Neural cell (in vitro differentiated cells): ENCODE data around the gene SAV1. TPM values are rescaled to one million over a fixed set of nuclear protein-coding genes. Genes with fewer than 3 reads are reported as not detected.

ENCODE experiments used
- H2AFZ ChIP-seq: fragments of 200-600, 300-800 bp; sonication (generic), shearing (Covaris generic); 2 replicates; pipeline ENCODE4 v1.6.0; 2014; ENCODE audit warnings: low read depth, mild to moderate bottlenecking, antibody characterized with exemption, low read length, moderate library complexity
- H3F3A ChIP-seq: fragments of 200-600 bp; shearing (Covaris generic); 2 replicates; pipeline ENCODE4 v1.6.1; 2016; ENCODE audit warnings: mild to moderate bottlenecking, moderate library complexity, mixed read lengths, antibody characterized with exemption, low read length; ENCODE audit not compliant: insufficient read depth, poor library complexity, severe bottlenecking
- H3K27ac ChIP-seq: fragments of 200-600, 300-800 bp; sonication (generic), shearing (Covaris generic); 2 replicates; pipeline ENCODE4 v1.5.1; 2014; ENCODE audit warnings: mild to moderate bottlenecking, low read length, moderate library complexity
- H3K27me3 ChIP-seq: fragments of 300-800, 200-600 bp; sonication (generic), shearing (Covaris generic); 2 replicates; pipeline ENCODE4 v1.6.0; 2014; ENCODE audit warnings: mild to moderate bottlenecking, low read depth, low read length, moderate library complexity; ENCODE audit not compliant: insufficient read depth
- H3K36me3 ChIP-seq: fragments of 300-800, 200-600 bp; sonication (generic), shearing (Covaris generic); 2 replicates; pipeline ENCODE4 v1.5.1; 2014; ENCODE audit warnings: mild to moderate bottlenecking, antibody characterized with exemption, low read length, moderate library complexity; ENCODE audit not compliant: insufficient read depth
- H3K4me2 ChIP-seq: fragments of 300-800, 200-600 bp; sonication (generic), shearing (Covaris generic); 2 replicates; pipeline ENCODE4 v1.6.0; 2014; ENCODE audit warnings: mild to moderate bottlenecking, low read length
- H3K4me3 ChIP-seq: fragments of 300-800, 200-600 bp; sonication (generic), shearing (Covaris generic); 2 replicates; pipeline ENCODE4 v1.5.1; 2014; ENCODE audit warnings: mild to moderate bottlenecking, low read length, moderate library complexity
- H3K79me2 ChIP-seq: fragments of 200-600 bp; shearing (Covaris generic); replicated peaks from 2 replicates; pipeline ENCODE4 v1.6.0; 2014; ENCODE audit warnings: mild to moderate bottlenecking, low read length, moderate library complexity; ENCODE audit not compliant: insufficient read depth
- H3K9ac ChIP-seq: fragments of 300-800, 200-600 bp; sonication (generic), shearing (Covaris generic); 2 replicates; pipeline ENCODE4 v1.6.1; 2016; ENCODE audit warnings: mild to moderate bottlenecking, low read length, mixed read lengths
- H3K9me2 ChIP-seq: fragments of 200-600 bp; shearing (Covaris generic); 2 replicates; pipeline ENCODE4 v1.6.1; 2016; ENCODE audit warnings: mild to moderate bottlenecking, low read length, mixed read lengths; ENCODE audit not compliant: insufficient read depth
- H3K9me3 ChIP-seq: fragments of 200-600, 300-800 bp; sonication (generic), shearing (Covaris generic); 2 replicates; pipeline ENCODE4 v1.6.1; 2016; ENCODE audit warnings: mild to moderate bottlenecking, mixed run types, low read length, moderate library complexity, mixed read lengths
- H4K20me1 ChIP-seq: fragments of 200-600 bp; shearing (Covaris generic); 2 replicates; pipeline ENCODE4 v1.6.1; 2016; ENCODE audit warnings: mild to moderate bottlenecking, mixed run types; ENCODE audit not compliant: insufficient read depth
- CTCF ChIP-seq: fragments of 450-650 bp; IDR thresholded peaks from 2 replicates; pipeline ENCODE4 v1.5.1; 2014; ENCODE audit warnings: antibody characterized with exemption, mild to moderate bottlenecking, moderate library complexity; ENCODE audit not compliant: poor library complexity, severe bottlenecking
- EP300 ChIP-seq: fragments of 450-650 bp; conservative IDR thresholded peaks from 2 replicates; pipeline ENCODE4 v1.6.1; 2014; ENCODE audit warnings: antibody characterized with exemption, mild to moderate bottlenecking, moderate library complexity; ENCODE audit not compliant: poor library complexity, severe bottlenecking
- EZH2 ChIP-seq: fragments of 200-600, 300-800 bp; shearing (Covaris generic), sonication (generic); IDR thresholded peaks from 2 replicates; pipeline ENCODE4 v1.6.1; 2014; ENCODE audit warnings: antibody characterized with exemption, low read length, borderline replicate concordance, mild to moderate bottlenecking; ENCODE audit not compliant: insufficient read depth, poor library complexity, severe bottlenecking
- MXI1 ChIP-seq: fragments of 450-650 bp; conservative IDR thresholded peaks from 2 replicates; pipeline ENCODE4 v1.6.1; 2014; ENCODE audit warnings: antibody characterized with exemption, mild to moderate bottlenecking; ENCODE audit not compliant: poor library complexity, severe bottlenecking
- POLR2AphosphoS5 ChIP-seq: IDR thresholded peaks from 2 replicates; pipeline ENCODE4 v1.6.1; 2012
- RAD21 ChIP-seq: fragments of 450-650 bp; conservative IDR thresholded peaks from 2 replicates; pipeline ENCODE4 v1.6.1; 2014; ENCODE audit warnings: antibody characterized with exemption, mild to moderate bottlenecking, moderate library complexity
- REST ChIP-seq: IDR thresholded peaks from 2 replicates; pipeline ENCODE4 v1.6.1; 2012; ENCODE audit warnings: borderline replicate concordance
- SMC3 ChIP-seq: fragments of 450-650 bp; conservative IDR thresholded peaks from 2 replicates; pipeline ENCODE4 v1.6.1; 2014; ENCODE audit warnings: antibody characterized with exemption, mild to moderate bottlenecking, moderate library complexity; ENCODE audit not compliant: poor library complexity
- TAF1 ChIP-seq: IDR thresholded peaks from 2 replicates; pipeline ENCODE4 v1.6.1; 2012; ENCODE audit warnings: low read depth
- polyA plus RNA-seq: library from polyadenylated mRNA; depleted of rRNA; stranded (reverse); fragments of >200 nt; gene quantifications from 2 replicates; pipeline ENCODE4 v1.2.3, GENCODE V29; 2014

SAV1 gene
- polyA plus RNA-seq, 1 donor from 2014 or later, result 4.9 TPM

- no peak for TF ChIP-seq TAF1
- TF ChIP-seq POLR2AphosphoS5, result no peak
- TF ChIP-seq EP300, result no peak
- TF ChIP-seq CTCF, result no peak
- no peak for TF ChIP-seq SMC3
- no peak for TF ChIP-seq EZH2
- TF ChIP-seq RAD21, result no peak
- TF ChIP-seq REST, result no peak
- no peak for TF ChIP-seq MXI1
- Histone ChIP-seq H2AFZ (no peak overlapping the region), H3K27me3 (no peaks in the 10 kb centered on the region), H4K20me1 (no peaks in the 10 kb centered on the region), H3K4me2 (no peak overlapping the region), H3F3A (no peaks in the 10 kb centered on the region), H3K9ac (no peak overlapping the region), H3K4me3 (no peak overlapping the region), H3K36me3 (no peaks in the 10 kb centered on the region), H3K27ac (no peak overlapping the region), H3K9me2 (no peaks in the 10 kb centered on the region), H3K79me2 (no peaks in the 10 kb centered on the region), H3K9me3 (no peaks in the 10 kb centered on the region)
Measured at GRCh38 chr14:50607181-50607580, 60.9 kb downstream of the SAV1 start.

- Histone ChIP-seq H4K20me1 (no peaks in the 10 kb centered on the region), H3K36me3 (no peaks in the 10 kb centered on the region), H3K4me3 (no peak overlapping the region), H3K79me2 (no peaks in the 10 kb centered on the region), H3K27ac (no peak overlapping the region), H3K9me2 (no peaks in the 10 kb centered on the region), H3K27me3 (no peaks in the 10 kb centered on the region), H3K4me2 (no peak overlapping the region), H3K9me3 (no peaks in the 10 kb centered on the region), H3F3A (no peaks in the 10 kb centered on the region), H2AFZ (no peak overlapping the region), H3K9ac (no peak overlapping the region)
- no peak for TF ChIP-seq POLR2AphosphoS5
- TF ChIP-seq MXI1, result no peak
- no peak for TF ChIP-seq SMC3
- TF ChIP-seq TAF1, result no peak
- TF ChIP-seq CTCF, result no peak
- TF ChIP-seq REST, result no peak
Measured at GRCh38 chr14:50606468-50606867, 61.6 kb downstream of the SAV1 start.
